AG04449 (cell line): ENCODE data around the gene NCAPH2.

Experiments
- CTCF ChIA-PET: fragments of 350-600 bp; formaldehyde crosslinking; extraction: SDS; loops from one replicate; lab custom pipeline; 2021; ENCODE audit warnings: antibody characterized with exemption; lab: Yijun Ruan, JAX
- POLR2A ChIA-PET: fragments of 400-600, 350-600 bp; formaldehyde crosslinking; extraction: SDS; loops from one replicate; lab custom pipeline; 2020; ENCODE audit warnings: antibody characterized with exemption, inconsistent platforms; lab: Yijun Ruan, JAX
- DNase-seq: peaks from one replicate; pipeline ENCODE4 v3.0.0-alpha.2; 2010; ENCODE audit warnings: low read depth, low spot score
- H3K4me3 ChIP-seq: 2 replicates; pipeline ENCODE4 v1.5.1; 2011; ENCODE audit warnings: low read depth, mild to moderate bottlenecking, control low read depth, low read length
- TF ChIP-seq, protein P1 (sequence below): IDR thresholded peaks from one replicate; pipeline ENCODE4 v1.5.1; 2011; ENCODE audit warnings: mild to moderate bottlenecking, moderate library complexity, low read length, control low read depth, inconsistent platforms; ENCODE audit not compliant: insufficient read depth; ENCODE audit errors: missing control alignments

Gene NCAPH2

DNA sequence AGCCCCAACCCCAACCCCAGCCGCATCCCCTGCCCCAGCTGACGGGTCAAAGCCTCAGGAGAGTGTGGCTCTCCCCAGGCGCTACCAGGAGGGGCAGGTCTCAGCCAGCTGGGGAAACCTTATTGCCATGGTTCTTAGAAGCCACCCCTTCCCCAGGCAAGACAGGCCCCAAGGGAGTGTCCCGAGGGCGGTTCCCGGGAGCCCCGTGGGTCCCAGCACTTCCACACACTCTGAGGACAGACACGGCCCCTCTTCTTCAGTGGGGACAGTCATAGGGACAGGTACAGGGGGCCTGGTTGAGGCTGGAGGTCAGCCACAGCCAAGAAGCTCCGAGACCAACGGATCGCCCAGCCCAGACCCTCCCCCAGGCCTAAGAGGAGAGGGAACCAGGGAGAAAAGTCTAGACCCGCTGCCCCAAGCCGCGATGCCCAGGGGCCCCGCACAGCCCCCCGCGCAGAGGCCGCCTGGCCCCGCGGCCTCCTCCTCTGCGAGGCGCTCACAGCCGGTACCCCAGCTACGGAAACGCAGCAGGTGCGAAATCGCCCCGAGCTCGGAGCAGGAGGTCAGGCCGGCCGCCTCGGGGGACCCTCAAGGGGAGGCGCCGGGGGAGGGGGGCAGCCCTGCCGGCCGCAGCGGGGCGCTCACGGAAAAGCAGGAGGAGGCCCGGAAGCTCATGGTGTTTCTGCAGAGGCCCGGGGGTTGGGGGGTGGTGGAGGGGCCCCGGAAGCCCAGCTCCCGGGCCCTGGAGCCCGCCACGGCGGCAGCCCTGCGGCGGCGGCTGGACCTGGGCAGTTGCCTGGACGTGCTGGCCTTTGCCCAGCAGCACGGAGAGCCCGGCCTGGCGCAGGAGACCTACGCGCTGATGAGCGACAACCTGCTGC, 40.3 kb downstream of the NCAPH2 start:
- CTCF ChIA-PET, result interaction anchor here (2.5 to 4.2 kb wide), 3 partner anchors 9 to 22 kb away, joined by 15 to 25 read pairs (median 20); partner anchors contain the start of genes SCO2 and SYCE3
- TF ChIP-seq, protein P1, sequence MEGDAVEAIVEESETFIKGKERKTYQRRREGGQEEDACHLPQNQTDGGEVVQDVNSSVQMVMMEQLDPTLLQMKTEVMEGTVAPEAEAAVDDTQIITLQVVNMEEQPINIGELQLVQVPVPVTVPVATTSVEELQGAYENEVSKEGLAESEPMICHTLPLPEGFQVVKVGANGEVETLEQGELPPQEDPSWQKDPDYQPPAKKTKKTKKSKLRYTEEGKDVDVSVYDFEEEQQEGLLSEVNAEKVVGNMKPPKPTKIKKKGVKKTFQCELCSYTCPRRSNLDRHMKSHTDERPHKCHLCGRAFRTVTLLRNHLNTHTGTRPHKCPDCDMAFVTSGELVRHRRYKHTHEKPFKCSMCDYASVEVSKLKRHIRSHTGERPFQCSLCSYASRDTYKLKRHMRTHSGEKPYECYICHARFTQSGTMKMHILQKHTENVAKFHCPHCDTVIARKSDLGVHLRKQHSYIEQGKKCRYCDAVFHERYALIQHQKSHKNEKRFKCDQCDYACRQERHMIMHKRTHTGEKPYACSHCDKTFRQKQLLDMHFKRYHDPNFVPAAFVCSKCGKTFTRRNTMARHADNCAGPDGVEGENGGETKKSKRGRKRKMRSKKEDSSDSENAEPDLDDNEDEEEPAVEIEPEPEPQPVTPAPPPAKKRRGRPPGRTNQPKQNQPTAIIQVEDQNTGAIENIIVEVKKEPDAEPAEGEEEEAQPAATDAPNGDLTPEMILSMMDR, result no peak
- POLR2A ChIA-PET, result interaction anchor here (1.2 kb wide), 1 partner anchor 15 kb away, joined by 3 read pairs; the partner anchor contains the start of gene SYCE3
- no peak overlapping the region for H3K4me3 ChIP-seq
- no peak for DNase-seq

DNA sequence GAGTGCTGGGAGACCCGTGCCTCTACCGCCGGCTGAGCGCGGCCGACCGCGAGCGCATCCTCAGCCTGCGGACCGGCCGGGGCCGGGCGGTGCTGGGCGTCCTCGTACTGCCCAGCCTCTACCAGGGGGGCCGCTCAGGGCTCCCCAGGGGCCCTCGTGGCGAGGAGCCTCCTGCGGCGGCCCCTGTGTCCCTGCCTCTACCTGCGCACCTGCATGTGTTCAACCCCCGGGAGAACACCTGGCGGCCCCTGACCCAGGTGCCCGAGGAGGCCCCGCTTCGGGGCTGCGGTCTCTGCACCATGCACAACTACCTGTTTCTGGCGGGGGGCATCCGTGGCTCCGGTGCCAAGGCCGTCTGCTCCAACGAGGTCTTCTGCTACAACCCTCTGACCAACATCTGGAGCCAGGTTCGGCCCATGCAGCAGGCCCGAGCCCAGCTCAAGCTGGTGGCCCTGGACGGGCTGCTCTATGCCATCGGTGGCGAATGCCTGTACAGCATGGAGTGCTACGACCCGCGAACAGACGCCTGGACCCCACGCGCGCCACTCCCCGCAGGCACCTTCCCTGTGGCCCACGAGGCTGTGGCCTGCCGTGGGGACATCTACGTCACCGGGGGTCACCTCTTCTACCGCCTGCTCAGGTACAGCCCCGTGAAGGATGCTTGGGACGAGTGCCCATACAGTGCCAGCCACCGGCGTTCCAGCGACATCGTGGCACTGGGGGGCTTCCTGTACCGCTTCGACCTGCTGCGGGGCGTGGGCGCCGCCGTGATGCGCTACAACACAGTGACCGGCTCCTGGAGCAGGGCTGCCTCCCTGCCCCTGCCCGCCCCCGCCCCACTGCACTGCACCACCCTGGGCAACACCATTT, 41.1 kb downstream of the NCAPH2 start:
- H3K4me3 ChIP-seq, result no peak overlapping the region
- ChIA-PET POLR2A (no interaction called here), CTCF (interaction anchor here (2.5 kb wide), 3 partner anchors 11 to 14 kb away, joined by 10 to 16 read pairs (median 15); partner anchors contain the start of gene SYCE3)
- TF ChIP-seq, protein P1, result no peak
- DNase-seq, result no peak

DNA sequence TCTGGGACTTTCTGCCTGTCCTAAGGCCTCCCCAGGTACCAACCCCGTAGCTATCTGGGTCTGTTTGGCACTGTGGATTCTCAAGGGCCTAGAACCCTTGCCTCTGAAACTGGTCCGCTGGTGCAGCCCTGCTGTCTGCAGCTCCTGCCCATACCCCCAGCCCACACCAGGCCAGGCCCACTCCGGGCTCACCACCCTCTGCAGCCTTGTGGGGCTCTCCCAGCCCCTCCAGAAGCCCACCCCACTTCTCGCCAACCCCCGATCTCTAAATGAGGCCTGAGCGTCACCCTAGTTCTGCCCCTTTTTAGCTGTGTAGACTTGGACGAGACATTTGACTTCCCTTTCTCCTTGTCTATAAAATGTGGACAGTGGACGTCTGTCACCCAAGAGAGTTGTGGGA, 42.4 kb downstream of the NCAPH2 start:
- H3K4me3 ChIP-seq, result no peak overlapping the region
- ChIA-PET POLR2A (interaction anchor here (1.0 kb wide), 1 partner anchor 25 kb away, joined by 3 read pairs; the partner anchor contains the start of gene SCO2), CTCF (interaction anchor here (1.6 to 2.5 kb wide), 3 partner anchors 10 to 70 kb away, joined by 4 to 16 read pairs (median 10); partner anchors contain the start of gene SYCE3)
- no peak for DNase-seq
- TF ChIP-seq, protein P1, result no peak

DNA sequence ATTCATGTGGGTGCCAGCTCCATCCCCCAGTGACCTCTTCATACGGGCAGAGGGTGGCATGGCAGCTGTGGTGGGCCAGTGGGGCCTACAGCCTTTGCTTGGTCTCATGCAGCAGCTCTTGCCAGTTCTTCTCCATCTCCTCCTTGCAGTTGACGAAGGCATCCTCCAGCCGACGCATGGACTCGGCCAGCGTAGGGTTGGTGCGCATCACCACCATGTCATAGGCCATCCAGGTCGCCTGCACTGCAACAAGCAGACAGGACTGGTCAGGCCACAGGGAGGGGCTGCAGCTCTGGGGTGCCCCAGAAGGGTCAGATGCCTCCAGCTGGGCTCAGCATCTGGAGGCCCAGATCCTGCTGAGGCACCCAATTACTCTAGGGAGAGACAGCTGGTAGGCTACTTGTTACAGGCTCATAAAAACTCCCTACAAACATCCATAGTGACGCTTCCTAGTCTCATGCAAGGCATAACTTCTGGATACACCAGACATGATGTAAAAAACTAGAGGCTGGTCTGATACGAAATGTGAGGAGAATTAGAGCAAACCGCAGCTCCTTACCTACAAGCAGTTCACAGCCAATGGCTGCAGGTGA, 43.2 kb downstream of the NCAPH2 start:
- TF ChIP-seq, protein P1, result no peak
- H3K4me3 ChIP-seq, result no peak overlapping the region
- POLR2A ChIA-PET, result interaction anchor here (1.0 kb wide), 1 partner anchor 26 kb away, joined by 3 read pairs; the partner anchor contains the start of gene SCO2
- CTCF ChIA-PET, result interaction anchor here (1.6 to 2.5 kb wide), 3 partner anchors 9 to 69 kb away, joined by 4 to 16 read pairs (median 10); partner anchors contain the start of gene SYCE3
- no peak for DNase-seq

DNA sequence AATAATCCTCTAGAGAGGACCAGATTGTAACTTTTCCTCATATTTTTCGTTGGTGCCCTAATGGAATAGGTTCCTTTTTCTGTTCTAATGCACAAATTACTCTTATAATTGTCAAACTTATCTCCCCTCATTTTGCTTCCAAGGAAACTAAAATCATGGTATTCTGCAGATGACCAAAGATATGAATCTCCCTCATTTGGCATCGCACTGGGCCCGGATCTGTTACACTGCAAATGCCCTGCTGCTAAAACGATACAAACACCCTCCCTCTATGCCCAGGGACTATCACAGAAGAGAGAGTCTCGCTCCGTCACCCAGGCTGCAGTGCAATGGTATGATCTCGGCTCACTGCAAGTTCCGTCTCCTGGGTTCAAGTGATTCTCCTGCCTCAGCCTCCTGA, 45.3 kb downstream of the NCAPH2 start:
- ChIA-PET CTCF (interaction anchor here (1.5 kb wide), 1 partner anchor 9 kb away, joined by 6 read pairs; the partner anchor contains the start of gene SYCE3), POLR2A (no interaction called here)
- H3K4me3 ChIP-seq, result no peak overlapping the region
- DNase-seq, result no peak
- TF ChIP-seq, protein P1, result no peak
